DOHH2 (cell line): ENCODE results near the gene IGFALS.

ENCODE experiments used
- H3F3A ChIP-seq: fragments of 200-600 bp; sonication (generic), shearing (Covaris generic); 2 replicates; pipeline ENCODE4 v1.6.0; 2016; ENCODE audit warnings: antibody characterized with exemption, mild to moderate bottlenecking; ENCODE audit not compliant: control insufficient read depth, insufficient read depth
- H3K27ac ChIP-seq: fragments of 200-600 bp; sonication (generic); 2 replicates; pipeline ENCODE4 v1.5.1; 2014; ENCODE audit warnings: low read depth, mild to moderate bottlenecking, low read length, moderate library complexity
- H3K27me3 ChIP-seq: fragments of 200-600 bp; sonication (generic); 2 replicates; pipeline ENCODE4 v1.6.1; 2014; ENCODE audit warnings: mild to moderate bottlenecking, low read length, mixed read lengths; ENCODE audit not compliant: control insufficient read depth
- H3K36me3 ChIP-seq: fragments of 200-600 bp; sonication (generic); 2 replicates; pipeline ENCODE4 v1.6.1; 2014; ENCODE audit warnings: mild to moderate bottlenecking, low read length, moderate library complexity, mixed read lengths; ENCODE audit not compliant: control insufficient read depth
- H3K4me1 ChIP-seq: fragments of 200-600 bp; sonication (generic); 2 replicates; pipeline ENCODE4 v1.6.1; 2014; ENCODE audit warnings: mild to moderate bottlenecking, low read length, mixed read lengths; ENCODE audit not compliant: control insufficient read depth
- H3K4me2 ChIP-seq: fragments of 200-600 bp; sonication (generic); 2 replicates; pipeline ENCODE4 v1.6.0; 2014; ENCODE audit warnings: mild to moderate bottlenecking, low read length, moderate library complexity
- H3K4me3 ChIP-seq: fragments of 200-600 bp; sonication (generic); 2 replicates; pipeline ENCODE4 v1.5.1; 2014; ENCODE audit warnings: mild to moderate bottlenecking, low read length, mixed read lengths
- H3K79me2 ChIP-seq: fragments of 200-600 bp; sonication (generic); 2 replicates; pipeline ENCODE4 v1.6.1; 2014; ENCODE audit warnings: mild to moderate bottlenecking, low read length, mixed read lengths; ENCODE audit not compliant: control insufficient read depth
- H3K9me2 ChIP-seq: fragments of 200-600 bp; sonication (generic); replicated peaks from 2 replicates; pipeline ENCODE4 v1.6.1; 2014; ENCODE audit warnings: mild to moderate bottlenecking, low read length, mixed read lengths; ENCODE audit not compliant: control insufficient read depth
- H3K9me3 ChIP-seq: fragments of 200-600 bp; sonication (generic); 2 replicates; pipeline ENCODE4 v1.6.1; 2014; ENCODE audit warnings: antibody characterized with exemption, low read length, mixed read lengths; ENCODE audit not compliant: control insufficient read depth, insufficient read depth
- H4K20me1 ChIP-seq: fragments of 200-600 bp; sonication (generic); 2 replicates; pipeline ENCODE4 v1.6.0; 2014; ENCODE audit warnings: low read depth, mild to moderate bottlenecking, antibody characterized with exemption, low read length, moderate library complexity; ENCODE audit not compliant: control insufficient read depth, insufficient read depth
- CTCF ChIP-seq: fragments of 200-600 bp; sonication (generic); IDR thresholded peaks from one replicate; pipeline ENCODE4 v1.5.1; 2014; ENCODE audit warnings: antibody characterized with exemption, mild to moderate bottlenecking, low read depth, low read length; ENCODE audit not compliant: poor library complexity, severe bottlenecking
- EZH2phosphoT487 ChIP-seq: fragments of 200-600 bp; sonication (generic); IDR thresholded peaks from 2 replicates; pipeline ENCODE4 v1.6.1; 2017; ENCODE audit warnings: borderline replicate concordance, mild to moderate bottlenecking, antibody characterized with exemption, low read length, moderate library complexity, mixed read lengths

Gene IGFALS

GRCh38 chr16:1746693-1747195 is 46.8 kb downstream of the IGFALS start:
- Histone ChIP-seq H3K27ac (no peak overlapping the region), H3K27me3 (no peaks in the 10 kb centered on the region), H3K4me1 (no peaks in the 10 kb centered on the region), H3K79me2 (no peaks in the 10 kb centered on the region), H3K9me3 (no peaks in the 10 kb centered on the region), H3K9me2 (no peaks in the 10 kb centered on the region), H3K4me2 (no peak overlapping the region), H3F3A (no peaks in the 10 kb centered on the region), H3K4me3 (no peak overlapping the region), H4K20me1 (no peaks in the 10 kb centered on the region), H3K36me3 (peaks cover 60% of the 10 kb centered on the region)
- TF ChIP-seq EZH2phosphoT487: no peak

GRCh38 chr16:1745900-1746692 is 47.4 kb downstream of the IGFALS start:
- Histone ChIP-seq H4K20me1 (no peaks in the 10 kb centered on the region), H3K9me3 (no peaks in the 10 kb centered on the region), H3K4me1 (no peaks in the 10 kb centered on the region), H3F3A (no peaks in the 10 kb centered on the region), H3K79me2 (no peaks in the 10 kb centered on the region), H3K4me2 (no peak overlapping the region), H3K36me3 (peaks cover 57% of the 10 kb centered on the region), H3K27me3 (no peaks in the 10 kb centered on the region), H3K4me3 (no peak overlapping the region), H3K27ac (no peak overlapping the region), H3K9me2 (no peaks in the 10 kb centered on the region)
- TF ChIP-seq EZH2phosphoT487: no peak
- no peak for TF ChIP-seq CTCF

GRCh38 chr16:1745181-1745899 is 48.2 kb downstream of the IGFALS start:
- H3K27ac ChIP-seq: no peak overlapping the region
- no peak overlapping the region for H3K4me3 ChIP-seq
- no peaks in the 10 kb centered on the region for H3K9me3 ChIP-seq
- no peaks in the 10 kb centered on the region for H4K20me1 ChIP-seq
- H3K79me2 ChIP-seq: peaks cover 3% of the 10 kb centered on the region
- H3K27me3 ChIP-seq: no peaks in the 10 kb centered on the region
- no peaks in the 10 kb centered on the region for H3K9me2 ChIP-seq
- no peaks in the 10 kb centered on the region for H3F3A ChIP-seq
- no peak overlapping the region for H3K4me2 ChIP-seq
- H3K36me3 ChIP-seq: peaks cover 61% of the 10 kb centered on the region
- H3K4me1 ChIP-seq: no peaks in the 10 kb centered on the region
- no peak for TF ChIP-seq CTCF
- TF ChIP-seq EZH2phosphoT487: no peak

GRCh38 chr16:1744338-1744840 is 49.1 kb downstream of the IGFALS start:
- Histone ChIP-seq H4K20me1 (no peaks in the 10 kb centered on the region), H3F3A (peaks cover under 1% of the 10 kb centered on the region), H3K27me3 (no peaks in the 10 kb centered on the region), H3K36me3 (peaks cover 63% of the 10 kb centered on the region), H3K27ac (no peak overlapping the region), H3K9me3 (peaks cover 5% of the 10 kb centered on the region; the same call in 1 of the 2 replicates), H3K4me1 (no peaks in the 10 kb centered on the region), H3K4me2 (no peak overlapping the region), H3K79me2 (peaks cover 9% of the 10 kb centered on the region), H3K9me2 (no peaks in the 10 kb centered on the region), H3K4me3 (no peak overlapping the region)
- TF ChIP-seq CTCF (no peak), EZH2phosphoT487 (no peak)
